GM12892 (cell line): Measurements from ENCODE around the gene PDILT. TPM values are rescaled to one million over a fixed set of nuclear protein-coding genes. Genes with fewer than 3 reads are reported as not detected.
"Not testable (repeated sequence)": the region's sequence is repeated elsewhere in the genome, so short reads cannot be mapped to it uniquely, and the experiment has no call there.

Experiments used
- DNase-seq: peaks from one replicate; pipeline ENCODE4 v3.0.0; 2011; ENCODE audit not compliant: insufficient read length
- FAIRE-seq: peaks from 2 replicates; lab custom pipeline; 2011; peaks lifted over from hg19 to GRCh38; lab: Jason Lieb, UNC
- POLR2A ChIP-seq: IDR thresholded peaks from 2 replicates; pipeline ENCODE4 v1.6.1; 2011; ENCODE audit warnings: low read depth, low read length, control low read depth
- POLR2AphosphoS5 ChIP-seq: IDR thresholded peaks from 2 replicates; pipeline ENCODE4 v1.6.1; 2011; ENCODE audit warnings: low read depth, low read length, control low read depth
- TAF1 ChIP-seq: IDR thresholded peaks from 2 replicates; pipeline ENCODE4 v1.6.1; 2011; ENCODE audit warnings: low read depth, mild to moderate bottlenecking, control low read depth, low read length, borderline replicate concordance
- polyA plus RNA-seq: library from polyadenylated mRNA; unstranded; fragments of >200 nt; gene quantifications from one replicate; pipeline ENCODE4 v1.2.1, GENCODE V29; 2012; ENCODE audit warnings: missing spikeins, inconsistent platforms; ENCODE audit not compliant: missing spikeins

The PDILT gene, protein sequence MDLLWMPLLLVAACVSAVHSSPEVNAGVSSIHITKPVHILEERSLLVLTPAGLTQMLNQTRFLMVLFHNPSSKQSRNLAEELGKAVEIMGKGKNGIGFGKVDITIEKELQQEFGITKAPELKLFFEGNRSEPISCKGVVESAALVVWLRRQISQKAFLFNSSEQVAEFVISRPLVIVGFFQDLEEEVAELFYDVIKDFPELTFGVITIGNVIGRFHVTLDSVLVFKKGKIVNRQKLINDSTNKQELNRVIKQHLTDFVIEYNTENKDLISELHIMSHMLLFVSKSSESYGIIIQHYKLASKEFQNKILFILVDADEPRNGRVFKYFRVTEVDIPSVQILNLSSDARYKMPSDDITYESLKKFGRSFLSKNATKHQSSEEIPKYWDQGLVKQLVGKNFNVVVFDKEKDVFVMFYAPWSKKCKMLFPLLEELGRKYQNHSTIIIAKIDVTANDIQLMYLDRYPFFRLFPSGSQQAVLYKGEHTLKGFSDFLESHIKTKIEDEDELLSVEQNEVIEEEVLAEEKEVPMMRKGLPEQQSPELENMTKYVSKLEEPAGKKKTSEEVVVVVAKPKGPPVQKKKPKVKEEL
- polyA plus RNA-seq: not detected

DNA sequence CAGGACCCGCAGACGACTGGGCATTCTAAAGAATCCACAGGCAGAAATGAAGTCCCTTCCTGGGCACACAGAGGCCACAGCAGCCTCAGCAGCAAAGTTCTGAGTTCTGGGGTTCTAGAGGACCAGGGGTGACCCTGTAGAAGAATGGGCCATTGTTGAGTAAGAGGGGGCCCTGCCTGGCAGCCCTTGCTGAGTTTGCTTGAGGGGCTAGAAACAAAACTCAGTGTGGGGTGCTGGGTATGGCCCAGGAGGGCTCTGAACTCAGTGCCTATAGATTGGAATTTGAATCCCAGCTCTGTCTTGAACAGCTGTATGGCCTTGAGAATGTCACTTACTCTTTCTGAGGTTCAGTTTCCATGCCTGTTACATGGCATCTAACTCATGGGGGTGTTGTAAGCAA is at the start of gene PDILT:
Gene PDILT, minus strand, starts transcription at position 101 of the 400 bp plus-strand sequence. CDS start 5,437 bp downstream, outside the sequence.
- FAIRE-seq: no peak
- DNase-seq: no peak
- TF ChIP-seq POLR2AphosphoS5 (no peak), POLR2A (no peak), TAF1 (no peak)

- not testable (repeated sequence) for DNase-seq, FAIRE-seq
Measured at GRCh38 chr16:20453633-20454032, 49.1 kb upstream of the PDILT start.

GRCh38 chr16:20451364-20451763 is 46.8 kb upstream of the PDILT start, which contains the start of gene ACSM2A:
Gene ACSM2A, plus strand, starts transcription at chr16:20451521. Its CDS starts 8,594 bp downstream, at chr16:20460115.
- FAIRE-seq, DNase-seq: not testable (repeated sequence)

- DNase-seq, FAIRE-seq: not testable (repeated sequence)
Measured at GRCh38 chr16:20446652-20447393, 42.3 kb upstream of the PDILT start.

- not testable (repeated sequence) for FAIRE-seq, DNase-seq
Measured at GRCh38 chr16:20441859-20442258, 37.3 kb upstream of the PDILT start.

GRCh38 chr16:20441191-20441590 is 36.7 kb upstream of the PDILT start:
- no peak for DNase-seq
- TF ChIP-seq POLR2A: no peak
- TF ChIP-seq TAF1: no peak
- no peak for TF ChIP-seq POLR2AphosphoS5
- FAIRE-seq: no peak

GRCh38 chr16:20440731-20441130 is 36.2 kb upstream of the PDILT start:
- not testable (repeated sequence) for FAIRE-seq

GRCh38 chr16:20439820-20440231 is 35.3 kb upstream of the PDILT start:
- not testable (repeated sequence) for DNase-seq, FAIRE-seq

More at GRCh38 chr16:20440731-20441130, 36.2 kb upstream of the PDILT start:
- DNase-seq: not testable (repeated sequence)

- not testable (repeated sequence) for DNase-seq, FAIRE-seq
Measured at GRCh38 chr16:20438950-20439349, 34.4 kb upstream of the PDILT start.

DNA sequence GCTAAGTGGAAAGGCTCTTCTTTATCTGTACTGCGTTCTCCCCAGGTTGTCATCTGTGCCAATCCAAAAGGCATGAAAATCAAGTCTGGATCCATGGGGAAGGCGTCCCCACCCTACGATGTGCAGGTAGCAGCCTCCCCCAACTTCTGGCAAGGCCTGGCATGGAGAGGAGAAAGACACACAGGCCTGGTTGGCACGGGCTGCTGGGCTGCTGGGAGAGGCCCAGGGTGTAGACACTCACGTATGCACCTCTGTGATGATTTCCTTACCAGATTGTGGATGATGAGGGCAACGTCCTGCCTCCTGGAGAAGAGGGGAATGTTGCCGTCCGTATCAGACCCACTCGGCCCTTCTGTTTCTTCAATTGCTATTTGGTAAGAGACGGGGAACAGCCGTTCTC is 26.4 kb upstream of the PDILT start:
- FAIRE-seq: no peak
- no peak for DNase-seq
- TF ChIP-seq POLR2AphosphoS5 (no peak), POLR2A (no peak), TAF1 (no peak)

- not testable (repeated sequence) for FAIRE-seq, DNase-seq
Measured at GRCh38 chr16:20430480-20430879, 25.9 kb upstream of the PDILT start.

DNA sequence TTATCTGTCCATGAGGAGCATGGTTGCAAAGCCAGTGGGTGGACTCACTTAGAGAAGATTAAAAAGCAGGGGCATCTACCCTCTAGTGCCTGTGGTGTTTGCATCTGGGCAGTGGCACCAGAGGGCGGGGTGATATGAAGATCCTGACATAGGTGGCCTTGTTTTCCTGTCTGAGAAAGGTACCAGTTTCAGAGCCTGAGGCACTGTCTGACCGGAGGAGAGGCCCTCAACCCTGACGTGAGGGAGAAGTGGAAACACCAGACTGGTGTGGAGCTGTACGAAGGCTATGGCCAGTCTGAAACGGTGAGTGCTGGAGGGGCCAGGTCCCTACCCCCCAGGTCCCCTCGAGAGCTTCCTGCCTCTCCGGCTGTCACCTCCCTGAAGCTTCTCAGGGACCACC is 25.0 kb upstream of the PDILT start:
- not testable (repeated sequence) for FAIRE-seq, DNase-seq

- DNase-seq, FAIRE-seq: not testable (repeated sequence)
Measured at GRCh38 chr16:20427401-20427797, 22.9 kb upstream of the PDILT start.
